HPDE6-E6E7 (cell line): ENCODE data around the gene ART1.
"Not testable (repeated sequence)": the region's sequence is repeated elsewhere in the genome, so short reads cannot be mapped to it uniquely, and the experiment has no call there.

Experiments used
- DNase-seq: peaks from one replicate; pipeline ENCODE4 v3.0.0; 2011; ENCODE audit warnings: missing footprints; ENCODE audit errors: extremely low spot score

The ART1 gene, protein sequence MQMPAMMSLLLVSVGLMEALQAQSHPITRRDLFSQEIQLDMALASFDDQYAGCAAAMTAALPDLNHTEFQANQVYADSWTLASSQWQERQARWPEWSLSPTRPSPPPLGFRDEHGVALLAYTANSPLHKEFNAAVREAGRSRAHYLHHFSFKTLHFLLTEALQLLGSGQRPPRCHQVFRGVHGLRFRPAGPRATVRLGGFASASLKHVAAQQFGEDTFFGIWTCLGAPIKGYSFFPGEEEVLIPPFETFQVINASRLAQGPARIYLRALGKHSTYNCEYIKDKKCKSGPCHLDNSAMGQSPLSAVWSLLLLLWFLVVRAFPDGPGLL

DNA sequence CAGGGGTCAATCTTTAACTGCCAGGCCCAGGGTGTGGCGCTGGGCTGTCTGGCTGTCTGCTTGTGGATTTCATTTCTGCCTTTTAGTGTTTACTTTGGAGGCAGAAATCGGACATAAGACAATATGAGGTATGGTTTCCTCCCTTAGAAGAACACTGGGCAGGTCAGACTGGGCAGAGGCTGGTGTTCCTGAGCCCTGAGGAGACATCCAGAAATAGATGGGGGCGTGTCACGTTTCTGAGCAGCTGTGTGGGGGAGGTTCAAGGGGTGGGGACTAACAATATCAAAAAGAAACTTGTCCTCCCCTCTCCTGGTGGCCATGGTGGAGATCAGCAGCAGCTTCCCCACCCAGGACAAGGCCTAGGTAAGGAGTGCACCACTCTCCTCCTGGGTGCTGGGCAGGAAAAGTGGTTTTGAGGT is at the start of gene ART1:
Gene ART1, plus strand, starts transcription at position 312 of the 419 bp plus-strand sequence. CDS start 14,086 bp downstream, outside the sequence.
- no peak for DNase-seq

- DNase-seq: not testable (repeated sequence)
Observed at GRCh38 chr11:3597743-3598142, 47.2 kb upstream of the ART1 start.

- DNase-seq: not testable (repeated sequence)
Observed at GRCh38 chr11:3600201-3600600, 44.7 kb upstream of the ART1 start.

DNA sequence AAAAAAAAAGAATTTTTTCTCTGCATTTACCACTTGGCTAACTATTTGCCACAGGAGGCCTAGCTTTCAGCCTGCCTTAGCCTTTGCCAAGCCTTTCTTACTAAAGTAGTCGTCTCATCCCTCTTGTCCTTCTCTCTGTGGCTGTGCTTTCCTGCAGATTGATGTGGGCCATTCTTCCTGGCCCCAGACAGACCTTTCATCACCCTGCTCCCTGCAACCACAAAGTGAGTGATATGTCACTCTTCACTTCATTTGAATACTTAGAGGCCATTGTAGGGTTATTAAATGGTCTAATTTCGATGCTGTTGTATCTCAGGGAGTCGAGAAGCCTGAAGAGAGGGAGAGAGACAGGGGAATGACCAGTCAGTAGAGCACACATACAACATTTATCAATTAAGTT is 40.8 kb upstream of the ART1 start:
- no peak for DNase-seq

DNA sequence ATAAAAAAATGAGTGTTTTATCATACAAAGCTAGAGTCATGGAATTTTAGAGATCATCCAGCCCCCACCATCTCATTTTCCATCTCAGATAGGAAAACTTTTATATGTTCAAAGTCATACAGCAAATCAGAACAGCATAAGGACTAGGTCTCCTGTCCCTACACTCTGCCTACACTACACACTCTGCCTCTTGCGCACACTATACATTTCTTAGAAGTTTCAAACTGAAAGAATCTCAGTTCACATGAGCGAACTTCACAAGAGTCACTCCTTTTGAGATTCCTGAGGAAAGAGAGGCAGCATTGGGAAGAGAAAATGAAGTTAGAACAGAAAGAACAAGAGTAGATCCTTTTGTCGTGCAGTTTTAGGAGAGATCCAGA is 39.7 kb upstream of the ART1 start:
- no peak for DNase-seq

GRCh38 chr11:3605771-3606203 is 39.1 kb upstream of the ART1 start:
- DNase-seq: no peak

GRCh38 chr11:3609416-3610265 is 35.3 kb upstream of the ART1 start:
- DNase-seq: peak; percentile 26

GRCh38 chr11:3610846-3611245 is 34.1 kb upstream of the ART1 start:
- DNase-seq: no peak

GRCh38 chr11:3611976-3612678 is 32.8 kb upstream of the ART1 start:
- DNase-seq: no peak

DNA sequence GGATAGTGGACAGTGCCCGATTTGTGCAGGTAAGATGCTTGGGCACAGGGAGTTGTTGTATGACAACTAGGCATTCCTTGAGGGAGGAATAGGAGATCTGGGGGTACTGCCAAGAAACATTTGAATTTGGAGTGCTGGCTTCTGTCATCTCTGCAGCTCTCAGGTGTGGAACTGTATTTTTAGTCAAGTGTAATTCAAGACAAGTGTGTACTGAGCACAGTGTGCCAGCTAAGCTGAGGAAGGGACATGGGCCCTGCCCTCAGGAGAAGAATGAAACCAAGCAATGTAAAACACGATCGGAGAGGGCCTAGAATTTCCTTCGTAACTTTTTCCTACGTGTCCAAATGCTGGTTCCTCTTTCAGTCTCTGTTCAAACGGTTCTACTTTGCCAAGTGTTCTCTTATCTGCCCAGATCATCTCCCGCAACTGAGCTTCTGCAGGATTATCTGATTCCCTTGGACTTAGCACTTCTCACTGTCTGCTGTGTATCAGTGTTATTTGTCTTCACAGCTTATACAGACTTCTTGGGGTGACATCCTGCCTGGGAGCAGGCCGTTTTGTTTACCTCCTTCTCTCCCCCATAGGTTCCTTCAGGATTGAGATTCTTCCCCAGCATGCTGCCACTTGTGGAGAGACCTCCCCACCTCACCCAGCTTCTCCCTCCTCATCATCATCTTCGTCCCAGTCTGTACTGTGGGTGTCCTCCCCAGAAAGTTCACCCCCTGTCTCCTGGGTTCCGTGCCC is 30.8 kb upstream of the ART1 start:
- DNase-seq: no peak

DNA sequence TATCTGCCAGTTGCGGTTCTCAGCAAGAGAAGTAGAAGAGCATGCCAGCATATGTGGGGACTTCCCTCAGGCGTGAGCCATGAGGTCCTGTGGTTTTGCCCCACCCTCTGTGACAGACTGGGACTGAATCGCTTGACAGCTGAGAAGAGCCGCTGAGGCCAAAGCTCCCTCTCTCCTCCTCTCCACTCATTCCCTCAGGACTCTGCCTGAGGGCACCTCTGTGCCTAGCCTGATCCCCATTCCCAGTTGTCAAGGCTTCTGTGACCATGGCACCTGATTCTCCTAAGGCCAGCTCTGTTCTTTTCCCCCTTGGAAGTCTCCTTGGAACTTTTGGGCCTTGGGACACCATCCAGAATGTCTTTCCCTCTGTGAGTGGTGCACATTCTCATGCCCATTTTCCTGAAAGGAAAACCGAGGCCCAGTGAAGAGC is 30.2 kb upstream of the ART1 start:
- no peak for DNase-seq

DNA sequence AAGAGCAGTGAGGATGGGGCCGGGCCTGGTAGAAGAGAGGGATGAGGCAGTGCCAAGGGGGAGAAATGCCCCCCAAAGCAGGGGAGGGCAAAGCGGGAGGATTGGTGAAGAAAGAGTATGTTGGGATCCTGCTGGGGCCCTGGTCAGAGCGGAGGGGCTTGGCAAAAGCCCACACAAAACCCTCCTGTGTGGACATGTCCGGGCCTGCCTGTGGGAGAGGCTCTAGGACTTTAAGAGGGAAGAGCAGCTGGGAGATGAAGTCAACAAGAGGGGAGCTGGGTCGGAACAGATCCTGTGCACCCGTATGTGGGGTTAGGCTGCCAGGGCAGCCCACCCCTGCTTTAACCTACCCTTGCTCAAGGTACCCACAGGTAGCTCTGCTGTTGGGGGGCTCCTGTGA is 28.9 kb upstream of the ART1 start:
- DNase-seq: no peak

DNA sequence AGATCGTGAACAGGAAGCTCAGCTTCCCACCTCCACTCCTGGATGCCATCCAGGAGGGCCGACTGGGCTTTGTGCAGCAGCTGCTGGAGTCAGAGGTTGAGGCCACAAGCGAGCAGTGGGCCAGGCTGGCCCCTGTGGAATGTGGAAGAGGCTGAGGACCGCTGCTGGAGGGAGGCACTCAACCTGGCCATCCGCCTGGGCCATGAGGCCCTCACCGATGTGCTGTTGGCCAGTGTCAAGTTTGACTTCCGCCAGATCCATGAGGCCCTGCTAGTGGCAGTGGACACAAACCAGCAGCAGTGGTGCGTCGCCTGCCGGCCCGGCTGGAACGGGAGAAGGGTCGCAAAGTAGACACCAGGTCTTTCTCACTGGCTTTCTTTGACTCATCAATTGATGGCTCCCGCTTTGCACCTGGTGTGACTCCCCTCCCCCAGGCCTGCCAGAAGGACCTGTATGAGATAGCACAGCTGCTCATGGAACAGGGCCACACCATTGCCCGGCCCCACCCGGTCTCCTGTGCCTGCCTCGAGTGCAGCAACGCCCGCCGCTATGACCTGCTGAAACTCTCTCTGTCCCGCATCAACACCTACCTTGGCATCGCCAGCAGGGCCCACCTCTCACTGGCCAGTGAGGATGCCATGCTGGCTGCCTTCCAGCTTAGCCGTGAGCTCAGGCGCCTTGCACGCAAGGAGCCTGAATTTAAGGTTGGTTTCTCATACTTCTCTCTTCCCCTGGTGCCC is 28.0 kb upstream of the ART1 start:
- no peak for DNase-seq

- no peak for DNase-seq
Observed at GRCh38 chr11:3617990-3618389, 26.9 kb upstream of the ART1 start.

- no peak for DNase-seq
Observed at GRCh38 chr11:3622521-3622920, 22.4 kb upstream of the ART1 start.

DNA sequence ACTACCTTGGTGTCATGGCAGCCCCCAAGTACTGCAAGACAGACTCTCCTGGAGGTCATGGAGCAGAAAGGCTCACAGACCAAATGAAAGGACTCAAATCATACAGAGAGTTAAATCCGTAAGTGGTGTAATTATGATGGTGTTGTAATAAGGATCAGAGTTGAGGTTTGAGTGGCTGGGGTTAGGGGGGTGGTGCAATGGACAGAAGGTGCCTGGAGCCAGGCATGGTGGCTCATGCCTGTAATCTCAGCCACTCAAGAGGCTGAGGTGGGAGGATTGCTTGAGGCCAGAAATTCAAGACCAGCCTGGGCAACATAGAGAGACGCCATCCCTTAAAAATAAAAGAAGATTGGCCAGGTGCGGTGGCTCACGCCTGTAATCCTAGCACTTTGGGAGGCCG is 21.8 kb upstream of the ART1 start:
- no peak for DNase-seq

- no peak for DNase-seq
Observed at GRCh38 chr11:3623767-3624458, 21.0 kb upstream of the ART1 start.

- no peak for DNase-seq
Observed at GRCh38 chr11:3626250-3626960, 18.5 kb upstream of the ART1 start.

GRCh38 chr11:3627291-3627690 is 17.6 kb upstream of the ART1 start:
- DNase-seq: no peak

GRCh38 chr11:3631331-3631730 is 13.6 kb upstream of the ART1 start:
- no peak for DNase-seq
